ENCODE data around the gene PDGFB. TPM values are rescaled to one million over a fixed set of nuclear protein-coding genes. Genes with fewer than 3 reads are reported as not detected.
A peak's percentile ranks its signal among the peaks of the same experiment; 100 is the strongest.

PDGFB gene
- total RNA-seq, 1 donor from 2014 or later = 159 TPM

- Histone ChIP-seq H3K27me3 (ENCODE audit: control insufficient read depth, insufficient read depth, low read length) (no peaks in the 10 kb centered on the region), H3K36me3 (ENCODE audit: control insufficient read depth, insufficient read depth, low read length) (no peaks in the 10 kb centered on the region), H3K4me3 (ENCODE audit: low read depth, low read length) (no peak overlapping the region)
- DNase-seq (ENCODE audit: low read depth) = peak; percentile 74
- no peak for TF ChIP-seq CTCF (IDR thresholded peaks at IDR 0.05; ENCODE audit: insufficient read depth, low read length, poor library complexity, severe bottlenecking)
These were observed 31.9 kb downstream of the PDGFB start for GRCh38 chr22:39212721-39213376.

- Histone ChIP-seq H3K36me3 (ENCODE audit: control insufficient read depth, insufficient read depth, low read length) (no peaks in the 10 kb centered on the region), H3K27me3 (ENCODE audit: control insufficient read depth, insufficient read depth, low read length) (no peaks in the 10 kb centered on the region), H3K4me3 (ENCODE audit: low read depth, low read length) (no peak overlapping the region)
- no peak for DNase-seq (ENCODE audit: low read depth)
- TF ChIP-seq CTCF (IDR thresholded peaks at IDR 0.05; ENCODE audit: insufficient read depth, low read length, poor library complexity, severe bottlenecking) = no peak
These were observed 35.0 kb downstream of the PDGFB start for GRCh38 chr22:39209756-39210155.

GRCh38 chr22:39208013-39208680 lies 36.6 kb downstream of the PDGFB start:
- H3K36me3 ChIP-seq (ENCODE audit: control insufficient read depth, insufficient read depth, low read length) = no peaks in the 10 kb centered on the region

GRCh38 chr22:39207141-39208012 lies 37.4 kb downstream of the PDGFB start:
- DNase-seq (ENCODE audit: low read depth) = no peak
- H3K27me3 ChIP-seq (ENCODE audit: control insufficient read depth, insufficient read depth, low read length) = no peaks in the 10 kb centered on the region

More at GRCh38 chr22:39208013-39208680, 36.6 kb downstream of the PDGFB start:
- no peak for TF ChIP-seq CTCF (IDR thresholded peaks at IDR 0.05; ENCODE audit: insufficient read depth, low read length, poor library complexity, severe bottlenecking)
- H3K4me3 ChIP-seq (ENCODE audit: low read depth, low read length) = no peak overlapping the region
- no peaks in the 10 kb centered on the region for H3K27me3 ChIP-seq (ENCODE audit: control insufficient read depth, insufficient read depth, low read length)
- DNase-seq (ENCODE audit: low read depth) = no peak

GRCh38 chr22:39206491-39206890 lies 38.3 kb downstream of the PDGFB start:
- DNase-seq (ENCODE audit: low read depth) = no peak
- Histone ChIP-seq H3K27me3 (ENCODE audit: control insufficient read depth, insufficient read depth, low read length) (no peaks in the 10 kb centered on the region), H3K36me3 (ENCODE audit: control insufficient read depth, insufficient read depth, low read length) (no peaks in the 10 kb centered on the region), H3K4me3 (ENCODE audit: low read depth, low read length) (no peak overlapping the region)
- no peak for TF ChIP-seq CTCF (IDR thresholded peaks at IDR 0.05; ENCODE audit: insufficient read depth, low read length, poor library complexity, severe bottlenecking)

More at GRCh38 chr22:39207141-39208012, 37.4 kb downstream of the PDGFB start:
- Histone ChIP-seq H3K36me3 (ENCODE audit: control insufficient read depth, insufficient read depth, low read length) (no peaks in the 10 kb centered on the region), H3K4me3 (ENCODE audit: low read depth, low read length) (no peak overlapping the region)
- TF ChIP-seq CTCF (IDR thresholded peaks at IDR 0.05; ENCODE audit: insufficient read depth, low read length, poor library complexity, severe bottlenecking) = no peak
